Tibial nerve (tissue), 4 donors: ENCODE data around the gene PHLPP2. TPM values are rescaled to one million over a fixed set of nuclear protein-coding genes. Genes with fewer than 3 reads are reported as not detected.

ENCODE experiments used
- DNase-seq, 2 donors: peaks; one replicate each; pipeline ENCODE4 v3.0.0-alpha.2; 2019; ENCODE audit warnings: low spot score in 2 of 2
- H3K27ac ChIP-seq, 4 donors: fragments of 200-600 bp; sonication (generic) in 3 of 4; one replicate each; pipeline ENCODE4 v1.5.1; 2017 to 2019; ENCODE audit warnings: mild to moderate bottlenecking in 1 of 4
- H3K27me3 ChIP-seq, 2 donors: fragments of 200-600 bp; sonication (generic) in 1 of 2; one replicate each; pipeline versions ENCODE4 v1.5.1 to v1.6.0; 2017 to 2019
- H3K36me3 ChIP-seq, 3 donors: fragments of 200-600 bp; sonication (generic); one replicate each; pipeline ENCODE4 v1.5.1; 2018 to 2019
- H3K4me1 ChIP-seq, 4 donors: fragments of 200-600 bp; sonication (generic) in 3 of 4; one replicate each; pipeline ENCODE4 v1.5.1; 2017 to 2019
- H3K4me3 ChIP-seq, 4 donors: fragments of 200-600 bp; sonication (generic) in 3 of 4; one replicate each; pipeline ENCODE4 v1.5.1; 2017 to 2019; ENCODE audit warnings: mild to moderate bottlenecking in 1 of 4, moderate library complexity in 1 of 4
- H3K9me3 ChIP-seq, 4 donors: fragments of 200-600 bp; sonication (generic) in 3 of 4; one replicate each; pipeline ENCODE4 v1.5.1; 2017 to 2019
- CTCF ChIP-seq, 5 experiments: fragments of 200-600 bp in 3 of 5; fragments of 450-650 bp in 2 of 5; sonication (generic) in 3 of 5; IDR thresholded peaks; one replicate each; pipeline ENCODE4 v1.5.1; 2016 to 2019; ENCODE audit warnings: antibody characterized with exemption in 5 of 5, mild to moderate bottlenecking in 3 of 5, moderate library complexity in 2 of 5
- EP300 ChIP-seq, 2 donors: sonication (generic); formaldehyde crosslinking; IDR thresholded peaks; one replicate each; pipeline ENCODE4 v1.6.1; 2017; ENCODE audit warnings: antibody characterized with exemption in 2 of 2, mild to moderate bottlenecking in 1 of 2
- POLR2A ChIP-seq, 2 donors: fragments of 450-650 bp; IDR thresholded peaks; one replicate each; pipeline ENCODE4 v1.6.1; 2017; ENCODE audit warnings: antibody characterized with exemption in 2 of 2, mild to moderate bottlenecking in 2 of 2, moderate library complexity in 2 of 2
- WGBS, 2 donors: methylation state at CpG; one replicate each; pipeline ENCODE4 v1.1.5; 2018; 5-methylcytosine and 5-hydroxymethylcytosine counted together
- total RNA-seq, 4 donors: library from RNA; depleted of rRNA; stranded (reverse); fragments of >200 nt; gene quantifications; one replicate each; pipeline ENCODE4 v1.1.0, GENCODE V29; 2016

Gene PHLPP2
- total RNA-seq, 4 donors from 2014 or later, result 13.8 to 18.2 (median 16.2) TPM

- WGBS, 2 donors, result 79 to 89% methylated on average over 1 of the region's 1 CpG
- no peaks in the 10 kb centered on the region for H3K27me3 ChIP-seq
- no peak overlapping the region for H3K27ac ChIP-seq
- H3K9me3 ChIP-seq, result no peaks in the 10 kb centered on the region
- H3K36me3 ChIP-seq, result peaks cover 0 to 95% (median 0%) of the 10 kb centered on the region in 3 donors
- no peak for DNase-seq
- TF ChIP-seq EP300 (IDR thresholded peaks at IDR 0.05), result no peak
- no peak for TF ChIP-seq POLR2A (IDR thresholded peaks at IDR 0.05)
- TF ChIP-seq CTCF (IDR thresholded peaks at IDR 0.05), result no peak
- no peak overlapping the region for H3K4me3 ChIP-seq
- H3K4me1 ChIP-seq, result no peaks in the 10 kb centered on the region
These were observed 58.2 kb downstream of the PHLPP2 start for GRCh38 chr16:71666264-71666663.

- no peaks in the 10 kb centered on the region for H3K4me1 ChIP-seq
- no peak for TF ChIP-seq POLR2A (IDR thresholded peaks at IDR 0.05)
- TF ChIP-seq EP300 (IDR thresholded peaks at IDR 0.05), result no peak
- no peak for TF ChIP-seq CTCF (IDR thresholded peaks at IDR 0.05)
- no peaks in the 10 kb centered on the region for H3K9me3 ChIP-seq
- peaks cover 0 to 82% (median 5%) of the 10 kb centered on the region in 3 donors for H3K36me3 ChIP-seq
- H3K27me3 ChIP-seq, result no peaks in the 10 kb centered on the region
- H3K4me3 ChIP-seq, result no peak overlapping the region
- H3K27ac ChIP-seq, result no peak overlapping the region
- DNase-seq, result no peak
- 96 to 100% methylated on average over 2 of the region's 2 CpGs for WGBS, 2 donors
These were observed 65.0 kb downstream of the PHLPP2 start for GRCh38 chr16:71659471-71659870.

- Histone ChIP-seq H3K36me3 (peaks cover 0 to 82% (median 5%) of the 10 kb centered on the region in 3 donors), H3K4me3 (no peak overlapping the region), H3K9me3 (no peaks in the 10 kb centered on the region), H3K4me1 (no peaks in the 10 kb centered on the region), H3K27ac (no peak overlapping the region), H3K27me3 (no peaks in the 10 kb centered on the region)
- TF ChIP-seq CTCF (IDR thresholded peaks at IDR 0.05) (no peak), EP300 (IDR thresholded peaks at IDR 0.05) (no peak), POLR2A (IDR thresholded peaks at IDR 0.05) (no peak)
- WGBS, 2 donors, result 93% methylated on average over 4 of the region's 4 CpGs
- DNase-seq, result no peak
These were observed 65.7 kb downstream of the PHLPP2 start for GRCh38 chr16:71658771-71659170.

GRCh38 chr16:71649704-71650103 is 74.8 kb downstream of the PHLPP2 start:
- H3K9me3 ChIP-seq, result no peaks in the 10 kb centered on the region
- no peak overlapping the region for H3K27ac ChIP-seq
- TF ChIP-seq CTCF (IDR thresholded peaks at IDR 0.05) (no peak), POLR2A (IDR thresholded peaks at IDR 0.05) (no peak), EP300 (IDR thresholded peaks at IDR 0.05) (no peak)
- H3K4me1 ChIP-seq, result no peaks in the 10 kb centered on the region
- peaks cover 0 to 69% (median 3%) of the 10 kb centered on the region in 3 donors for H3K36me3 ChIP-seq
- H3K4me3 ChIP-seq, result no peak overlapping the region
- no peaks in the 10 kb centered on the region for H3K27me3 ChIP-seq
- 95% methylated on average over 7 of the region's 7 CpGs for WGBS, 2 donors
- DNase-seq, result no peak

GRCh38 chr16:71648921-71649320 is 75.6 kb downstream of the PHLPP2 start:
- WGBS, 2 donors, result 78 to 89% methylated on average over 6 of the region's 6 CpGs
- DNase-seq, result no peak
- H3K27me3 ChIP-seq, result no peaks in the 10 kb centered on the region
- peaks cover 0 to 68% (median 3%) of the 10 kb centered on the region in 3 donors for H3K36me3 ChIP-seq
- H3K4me3 ChIP-seq, result no peak overlapping the region
- no peaks in the 10 kb centered on the region for H3K9me3 ChIP-seq
- no peak overlapping the region for H3K27ac ChIP-seq
- H3K4me1 ChIP-seq, result no peaks in the 10 kb centered on the region
- peak in 1 of 5 experiments; percentile 10 for TF ChIP-seq CTCF (IDR thresholded peaks at IDR 0.05)
- no peak for TF ChIP-seq EP300 (IDR thresholded peaks at IDR 0.05)
